GM19239 (cell line): Measurements from ENCODE around the gene PSMB10.

Experiments
- DNase-seq: peaks from one replicate; pipeline ENCODE4 v3.0.0; 2011; ENCODE audit warnings: low spot score; ENCODE audit not compliant: insufficient read length
- FAIRE-seq: peaks from 2 replicates; lab custom pipeline; 2011; peaks lifted over from hg19 to GRCh38; lab: Jason Lieb, UNC

The PSMB10 gene

DNA sequence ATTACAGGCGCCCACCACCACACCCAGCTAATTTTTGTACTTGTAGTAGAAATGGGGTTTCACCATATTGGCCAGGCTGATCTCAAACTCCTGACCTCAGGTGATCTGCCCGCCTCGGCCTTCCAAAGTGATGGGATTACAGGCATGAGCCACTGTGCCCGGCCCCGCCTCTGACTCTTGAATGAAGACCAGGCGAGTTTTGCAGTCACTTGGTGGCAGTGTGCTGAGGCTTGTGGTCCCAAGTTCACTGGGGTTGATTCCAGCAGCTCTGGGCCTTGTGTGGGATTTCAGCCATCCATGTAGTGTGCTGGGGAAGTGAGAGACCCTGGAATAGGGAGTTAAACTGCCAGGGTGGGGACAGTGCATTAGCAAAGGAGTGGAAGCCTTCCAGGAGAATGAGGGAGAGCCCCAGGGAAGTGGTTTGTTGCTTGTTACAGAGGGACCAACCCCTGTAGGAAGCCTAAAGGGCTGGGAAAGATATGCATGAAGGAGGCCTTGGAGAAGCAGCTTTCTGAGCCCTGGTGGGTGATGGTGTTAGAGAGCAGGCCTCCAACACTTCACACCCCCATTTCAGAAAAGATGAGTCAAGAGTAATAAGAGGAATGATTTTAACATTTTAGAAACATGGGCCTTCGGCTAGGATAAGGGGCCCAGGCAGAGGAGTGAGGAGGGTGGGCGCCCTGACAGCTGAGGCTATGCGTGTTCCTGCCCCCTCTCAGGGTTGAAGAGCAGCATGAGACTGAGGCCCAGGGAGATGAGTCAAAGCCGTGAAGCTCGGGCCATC, 29.1 kb downstream of the PSMB10 start:
- no peak for DNase-seq
- FAIRE-seq: no peak

DNA sequence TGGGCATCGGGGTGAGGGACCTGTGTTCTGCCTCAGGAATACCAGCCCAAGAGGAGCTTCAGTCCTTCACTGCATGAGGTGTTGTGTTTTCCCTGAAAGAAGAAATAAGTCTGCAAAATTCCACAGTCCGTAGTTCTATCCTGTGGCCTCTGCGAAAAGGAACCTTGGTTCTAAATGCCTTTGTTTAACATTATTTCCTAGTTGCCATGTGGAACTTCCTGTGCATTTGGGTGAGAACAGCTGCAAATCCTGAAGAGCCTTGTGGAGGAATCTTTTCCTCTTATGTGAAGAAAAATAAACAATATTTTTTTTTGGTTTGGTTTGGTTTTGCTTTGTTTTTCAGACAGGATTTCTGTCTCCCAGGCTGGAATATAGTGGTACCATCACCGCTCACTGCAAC, 33.8 kb downstream of the PSMB10 start:
- no peak for FAIRE-seq
- DNase-seq: no peak

DNA sequence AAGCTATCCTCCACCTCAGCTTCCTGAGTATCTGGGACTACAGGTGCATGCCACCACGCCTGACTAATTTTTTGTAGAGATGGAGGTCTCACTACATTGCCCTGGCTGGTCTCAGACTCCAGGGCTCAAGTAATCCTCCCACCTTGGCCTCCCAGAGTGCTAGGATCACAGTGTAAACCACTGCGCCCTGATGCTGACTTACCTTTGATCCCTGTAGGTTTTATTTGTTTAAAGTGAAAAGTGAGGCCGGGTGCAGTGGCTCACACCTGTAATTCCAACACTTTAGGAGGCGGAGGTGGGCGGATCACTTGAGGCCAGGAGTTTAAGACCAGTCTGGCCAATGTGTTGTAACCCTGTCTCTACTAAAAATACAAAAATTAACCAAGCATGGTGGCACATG, 34.9 kb downstream of the PSMB10 start:
- FAIRE-seq: no peak
- DNase-seq: no peak

DNA sequence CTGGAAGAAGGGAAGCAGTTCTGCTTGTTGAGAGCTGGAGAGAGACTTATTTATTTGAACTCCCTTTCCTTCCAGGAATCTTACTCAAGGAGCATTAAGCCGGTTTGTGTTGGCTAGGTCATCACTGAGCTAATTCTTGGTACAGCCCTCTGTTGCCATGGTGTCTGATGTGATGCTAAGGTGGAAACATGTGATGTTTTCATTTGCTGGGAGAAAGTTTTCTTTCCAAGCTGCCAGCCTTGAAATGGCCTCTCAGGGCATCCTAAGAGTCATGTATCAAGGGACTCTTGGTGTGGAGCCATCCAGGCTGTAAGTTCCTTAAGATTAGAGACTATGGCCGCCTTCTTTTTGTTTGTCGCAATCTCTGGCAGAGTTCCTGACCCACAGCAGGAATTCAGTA, 39.4 kb downstream of the PSMB10 start:
- no peak for DNase-seq
- FAIRE-seq: no peak

DNA sequence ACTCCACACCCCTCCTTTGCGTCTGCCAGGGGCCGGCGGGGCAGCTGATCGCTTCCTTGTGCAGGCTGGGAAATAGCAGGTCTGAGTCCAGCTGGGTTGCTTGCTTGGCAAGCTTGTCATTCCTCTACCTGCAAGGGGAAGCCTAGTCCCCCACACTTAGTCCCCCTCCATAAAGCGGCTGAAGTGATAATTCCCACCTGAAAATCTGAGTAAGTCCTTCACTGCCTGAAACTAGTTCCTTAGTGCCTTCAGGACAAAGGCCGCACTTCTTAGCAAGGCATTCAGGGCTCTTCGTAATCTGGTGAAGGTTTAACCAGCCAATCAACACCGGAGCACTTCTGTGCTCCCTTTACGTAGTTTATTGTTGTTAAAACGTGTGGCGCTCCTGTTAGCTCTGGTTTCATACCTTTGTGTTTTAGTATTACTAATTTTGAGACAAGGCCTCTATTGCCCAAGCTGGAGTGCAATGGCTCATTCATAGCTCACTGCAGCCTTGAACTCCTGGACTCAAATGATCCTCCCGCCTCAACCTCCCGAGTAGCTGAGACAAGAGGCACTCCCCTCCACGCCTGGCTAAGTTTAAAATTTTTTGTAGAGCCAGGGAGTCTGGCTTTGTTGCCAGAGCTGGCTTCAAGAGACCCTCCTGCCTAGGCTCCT, 42.8 kb downstream of the PSMB10 start:
- FAIRE-seq: no peak
- DNase-seq: no peak

DNA sequence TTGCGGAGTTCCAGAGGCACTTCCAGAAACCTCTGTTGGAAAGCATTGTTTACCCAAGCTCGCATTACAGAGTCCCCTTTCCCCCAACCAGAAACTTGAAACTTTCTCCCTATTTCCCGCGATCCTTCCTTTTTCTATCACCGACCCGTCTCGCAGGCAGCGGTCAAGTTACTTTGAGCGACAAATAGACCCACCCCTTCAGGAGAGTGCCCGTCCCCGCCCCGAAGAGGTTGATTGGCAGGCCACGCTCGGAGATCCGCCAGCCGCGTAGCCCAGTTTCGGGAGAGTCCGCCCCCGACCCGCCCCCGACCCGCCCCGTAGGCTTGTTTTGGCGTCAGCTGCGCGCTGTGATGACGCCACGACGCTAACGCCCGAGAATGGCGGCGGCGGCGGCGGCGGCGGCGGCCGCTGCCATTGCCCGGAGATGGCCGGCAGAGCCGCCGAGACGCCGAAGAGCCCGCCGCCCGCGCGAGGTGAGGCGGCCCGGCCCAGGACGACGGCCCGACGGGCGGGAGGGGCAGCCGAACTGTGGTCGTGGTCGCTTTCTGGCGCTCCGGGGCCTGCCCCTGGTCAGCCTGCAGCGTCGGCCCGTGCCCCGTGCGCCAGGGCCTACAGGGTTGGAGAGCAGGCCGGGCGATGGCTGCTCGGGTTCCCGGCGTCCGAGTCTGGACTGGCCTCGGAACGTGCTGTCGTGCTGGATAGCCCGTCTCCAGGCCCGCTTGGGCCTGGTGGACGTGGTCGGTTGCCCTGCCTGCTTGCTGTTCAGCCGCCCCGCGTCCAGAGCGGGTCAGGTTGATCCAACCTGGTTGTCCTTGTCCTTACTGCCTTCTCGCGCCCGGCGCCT, 43.5 kb downstream of the PSMB10 start, which contains the start of gene PSKH1:
TSS of gene PSKH1 (plus strand) at position 356 of the 844 bp plus-strand sequence. CDS start 15,496 bp downstream, outside the sequence.
- DNase-seq: peak; percentile 99
- peak; percentile 70 for FAIRE-seq

DNA sequence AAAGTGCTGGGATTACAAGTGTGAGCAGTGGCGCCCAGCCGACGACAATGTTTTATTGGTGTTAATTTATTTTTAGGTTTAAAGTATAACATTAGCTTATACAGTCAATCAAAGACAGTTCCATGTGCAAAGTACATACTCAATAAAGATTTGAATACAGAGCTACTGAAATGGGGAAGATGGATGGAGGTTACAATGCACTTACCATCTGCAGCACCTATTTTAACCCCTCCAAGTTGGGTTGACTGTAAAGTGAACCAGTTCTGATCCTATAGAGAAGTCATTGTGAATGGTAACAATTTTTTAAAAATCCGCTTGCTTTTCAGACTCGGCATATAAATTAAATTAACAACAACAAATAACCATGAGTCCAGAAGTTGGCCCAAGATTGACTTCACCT, 44.3 kb downstream of the PSMB10 start:
- FAIRE-seq (no peak), DNase-seq (no peak)

DNA sequence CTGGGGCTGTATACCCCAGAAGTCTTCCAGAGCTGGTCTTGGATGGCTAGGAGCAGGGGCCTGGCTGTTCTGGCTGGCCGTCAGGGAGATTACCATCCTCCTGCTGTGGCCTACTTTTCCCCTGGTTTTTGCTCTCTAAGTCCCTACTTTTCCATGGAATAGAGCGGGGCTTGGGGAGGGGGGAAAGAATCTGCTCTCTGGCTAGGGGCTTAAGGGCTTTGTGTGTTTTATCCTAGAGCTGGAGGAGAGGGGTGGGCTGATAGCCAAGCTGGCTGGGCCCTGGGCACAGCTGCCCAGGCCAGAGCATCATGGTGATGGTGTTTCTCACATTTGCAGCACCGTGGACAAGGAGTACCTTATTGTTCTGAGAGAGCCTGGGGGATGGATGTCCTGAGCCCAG, 48.3 kb downstream of the PSMB10 start:
- FAIRE-seq: no peak
- no peak for DNase-seq

DNA sequence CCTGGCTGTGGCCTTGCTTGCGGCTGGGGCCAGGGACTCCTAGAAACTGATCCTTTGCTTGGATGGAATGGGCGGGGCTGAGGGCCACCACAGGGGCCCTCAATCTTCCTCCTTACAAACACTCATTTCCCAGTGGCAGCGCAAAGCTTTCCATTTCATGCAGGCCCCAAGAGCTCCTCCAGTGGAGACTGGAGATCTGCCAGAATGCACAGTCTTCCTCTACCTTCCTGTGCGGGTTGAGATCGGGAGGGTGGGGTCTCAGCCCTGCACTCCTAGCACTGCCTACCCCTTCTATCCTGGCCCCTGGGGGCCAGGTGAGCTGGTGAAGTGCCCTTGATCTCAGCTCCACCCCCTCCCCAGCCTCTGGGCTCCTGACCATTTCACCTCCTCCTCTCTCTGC, 50.3 kb downstream of the PSMB10 start:
- FAIRE-seq (no peak), DNase-seq (no peak)

DNA sequence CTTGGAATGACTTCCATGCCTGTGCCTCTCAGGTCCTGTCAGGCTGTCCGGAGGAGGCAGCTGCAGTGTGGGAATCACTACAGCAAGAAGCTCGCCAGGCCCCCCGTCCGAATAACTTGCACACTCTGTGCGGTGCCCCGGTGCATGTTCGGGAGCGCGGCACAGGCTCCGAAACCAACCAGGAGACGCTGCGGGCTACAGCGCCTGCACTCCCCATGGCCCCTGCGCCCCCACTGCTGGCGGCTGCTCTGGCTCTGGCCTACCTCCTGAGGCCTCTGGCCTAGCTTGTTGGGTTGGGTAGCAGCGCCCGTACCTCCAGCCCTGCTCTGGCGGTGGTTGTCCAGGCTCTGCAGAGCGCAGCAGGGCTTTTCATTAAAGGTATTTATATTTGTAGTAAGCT, 50.7 kb downstream of the PSMB10 start:
- DNase-seq (no peak), FAIRE-seq (no peak)

DNA sequence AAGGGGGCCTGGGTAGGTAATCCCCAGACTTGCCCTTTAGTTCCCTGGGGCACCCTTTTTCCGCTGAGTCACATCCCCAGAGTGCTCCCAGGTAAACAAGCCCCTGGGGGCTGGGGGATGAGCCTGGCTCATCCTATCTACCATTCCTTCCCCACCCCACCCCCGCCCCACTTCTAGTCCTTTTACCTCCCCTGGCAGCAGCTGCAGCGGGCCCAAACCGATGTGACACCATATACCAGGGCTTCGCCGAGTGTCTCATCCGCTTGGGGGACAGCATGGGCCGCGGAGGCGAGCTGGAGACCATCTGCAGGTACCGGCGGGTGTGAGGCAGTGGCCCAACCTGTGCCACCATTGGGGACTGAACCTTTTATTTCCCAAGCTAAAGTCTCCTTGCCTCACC, 51.1 kb downstream of the PSMB10 start:
- no peak for DNase-seq

DNA sequence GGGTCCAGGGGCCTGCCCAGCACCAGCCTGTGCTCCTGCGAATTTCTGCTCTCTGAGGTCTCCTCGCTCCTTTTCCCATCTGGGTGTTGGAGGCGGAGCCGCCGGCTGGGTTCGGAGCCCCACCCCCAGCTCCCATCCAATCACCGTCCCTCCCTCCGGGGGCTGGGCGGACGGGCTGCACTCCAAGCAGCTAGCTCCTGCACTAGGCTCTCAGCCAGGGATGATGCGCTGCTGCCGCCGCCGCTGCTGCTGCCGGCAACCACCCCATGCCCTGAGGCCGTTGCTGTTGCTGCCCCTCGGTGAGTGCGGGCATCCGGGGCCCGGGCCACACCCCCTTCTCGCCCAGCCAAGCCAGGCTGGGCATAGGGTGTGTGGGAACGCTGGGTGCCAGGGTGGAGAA, 52.0 kb downstream of the PSMB10 start, which contains the start of gene NRN1L:
TSS of gene NRN1L (plus strand) at position 202 of the 400 bp plus-strand sequence. CDS start at position 221, 19 bp downstream.
- no peak for FAIRE-seq
- DNase-seq: no peak

More for the DNA sequence above, 51.1 kb downstream of the PSMB10 start:
- no peak for FAIRE-seq
